NCI-H345 treated with DMSO at 0.1 percent for 48 hours (cell line): ENCODE data around the gene DOCK4.

Experiments
- DNase-seq: peaks from one replicate; lab custom pipeline; 2025; ENCODE audit not compliant: unreplicated experiment; lab: John Stamatoyannopoulos, UW

DOCK4 gene

DNA sequence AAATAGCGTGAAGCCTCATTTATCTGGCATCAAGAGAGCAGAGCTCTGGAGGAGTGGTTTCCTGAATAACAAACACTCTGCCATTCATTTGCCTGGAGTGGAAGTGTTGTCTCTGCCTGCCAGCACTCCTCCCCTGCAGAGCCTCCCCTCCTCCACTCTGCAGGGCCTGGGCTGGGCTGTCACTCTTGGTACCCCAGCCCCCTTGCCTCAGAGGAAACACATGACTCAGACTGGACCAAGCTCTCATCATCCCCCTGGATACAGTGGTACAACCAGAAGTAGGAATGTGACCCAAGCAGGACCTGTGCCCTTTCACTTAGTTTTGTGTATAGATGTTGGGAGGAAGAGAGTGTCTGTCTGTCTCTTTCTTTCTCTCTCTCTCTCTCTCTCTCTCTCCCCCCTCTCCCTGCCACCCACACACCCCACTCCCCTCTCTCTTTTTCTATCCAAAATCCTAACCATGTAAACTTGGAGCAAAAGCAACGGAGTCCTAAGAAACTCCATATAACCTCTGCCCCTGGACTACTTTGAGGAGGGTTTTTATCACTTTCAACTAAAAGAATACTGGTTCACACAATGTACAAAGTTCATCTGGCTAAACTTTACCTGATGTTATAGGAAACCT is 43.9 kb downstream of the DOCK4 start:
- DNase-seq = peak; percentile 79

DNA sequence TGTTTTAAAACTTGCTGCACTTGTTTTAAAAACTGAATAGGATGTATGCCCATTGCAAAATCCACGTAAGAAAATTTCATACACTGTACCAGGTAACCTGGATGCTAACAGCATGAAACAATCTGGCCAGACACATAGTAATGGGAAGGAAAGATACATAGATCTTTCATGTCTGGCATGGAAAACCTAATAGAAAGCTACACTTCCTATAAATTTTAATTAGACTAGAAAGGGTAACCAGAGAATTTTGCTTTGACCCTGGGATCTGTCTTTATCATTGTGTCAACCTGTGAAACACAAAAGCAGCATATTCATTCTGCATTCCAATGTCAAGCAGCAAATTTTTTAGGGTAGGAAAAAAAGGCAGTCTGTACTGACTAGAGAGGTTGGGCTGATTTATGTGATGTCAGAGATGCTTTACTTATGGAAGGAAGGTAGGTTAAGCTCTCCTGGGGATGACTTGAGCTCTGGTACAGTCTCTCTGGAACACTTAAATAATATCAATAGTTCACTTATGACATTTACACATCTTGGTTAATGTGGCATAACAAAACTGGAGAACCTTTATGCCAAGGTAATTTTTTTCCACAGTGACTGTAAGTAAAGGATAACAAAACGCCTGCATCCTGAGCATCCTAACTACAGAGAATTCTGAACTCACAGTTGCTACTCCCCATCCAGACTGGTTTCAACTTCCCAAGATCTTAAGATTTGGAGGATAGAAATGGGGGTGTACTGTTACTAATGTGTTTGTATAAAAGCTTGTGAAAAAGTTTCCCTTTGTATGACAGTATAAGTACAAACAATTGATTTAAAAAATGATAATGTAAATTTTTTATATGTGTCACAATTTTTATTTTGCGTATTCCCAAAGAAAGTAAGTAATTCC is 44.7 kb downstream of the DOCK4 start:
- no peak for DNase-seq

DNA sequence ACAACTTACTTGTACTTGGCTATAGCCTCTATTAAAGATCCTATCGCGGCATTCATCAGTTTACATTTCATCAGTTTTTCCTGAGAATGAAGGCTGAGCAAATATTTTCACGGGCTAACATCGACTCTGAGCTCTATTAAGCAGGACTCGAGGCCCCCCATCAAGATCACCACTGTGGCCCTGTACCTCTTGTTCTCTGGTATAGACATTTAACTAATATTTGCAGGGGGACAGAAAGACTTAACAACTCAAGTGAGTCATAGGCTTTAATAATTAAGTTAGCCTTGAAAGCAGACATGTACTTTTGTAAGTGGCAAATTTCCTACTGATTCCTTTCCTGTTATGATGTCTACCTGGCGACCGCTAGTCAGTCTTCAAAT is 45.4 kb downstream of the DOCK4 start:
- no peak for DNase-seq

DNA sequence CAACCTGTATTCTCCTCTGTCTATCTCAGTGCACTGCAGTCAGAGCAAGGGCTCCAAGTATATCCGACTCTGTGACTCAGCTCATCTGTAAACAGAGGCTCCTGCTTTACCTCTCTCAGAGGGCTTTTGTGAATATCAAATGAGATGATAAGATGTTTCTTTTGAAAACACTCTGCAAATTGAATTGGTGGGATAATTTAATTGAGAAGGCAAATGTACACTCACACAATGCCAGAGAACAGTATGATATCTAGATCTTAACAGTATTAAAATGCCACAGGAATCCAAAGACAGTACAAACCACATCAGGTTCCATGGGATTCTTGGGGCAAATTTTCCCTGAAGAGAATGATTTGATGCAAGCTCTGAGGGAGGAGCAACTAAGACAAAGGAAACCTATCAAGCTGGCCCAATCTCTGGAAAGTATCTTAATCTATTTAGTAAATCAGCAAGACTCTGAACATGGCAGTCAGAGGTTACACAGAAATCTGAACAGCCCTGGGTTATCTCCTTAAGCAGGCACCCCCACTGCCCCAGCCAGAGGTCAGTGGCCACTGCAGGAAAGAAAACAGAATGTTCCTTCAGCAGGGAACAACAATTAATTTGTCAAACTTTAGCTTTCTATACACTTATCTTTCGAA is 45.9 kb downstream of the DOCK4 start:
- no peak for DNase-seq

DNA sequence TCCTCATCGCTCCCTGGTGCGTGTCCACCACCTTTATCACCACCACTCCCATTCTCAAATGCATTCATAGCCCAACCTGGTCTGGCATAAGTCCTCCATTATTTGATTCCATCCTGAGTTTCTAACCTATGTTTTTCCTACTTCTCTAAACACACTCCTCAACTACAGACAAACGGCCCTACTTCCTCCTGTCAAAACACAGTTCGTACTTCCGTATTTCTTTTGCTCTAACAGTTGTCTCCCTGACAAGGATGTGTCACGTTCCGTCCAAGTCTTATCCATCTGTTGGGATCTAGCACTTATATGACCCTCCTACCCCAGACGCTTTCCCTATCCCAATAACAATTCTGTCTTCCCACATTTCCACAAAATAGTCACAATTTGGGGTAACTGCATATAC is 46.8 kb downstream of the DOCK4 start:
- no peak for DNase-seq

DNA sequence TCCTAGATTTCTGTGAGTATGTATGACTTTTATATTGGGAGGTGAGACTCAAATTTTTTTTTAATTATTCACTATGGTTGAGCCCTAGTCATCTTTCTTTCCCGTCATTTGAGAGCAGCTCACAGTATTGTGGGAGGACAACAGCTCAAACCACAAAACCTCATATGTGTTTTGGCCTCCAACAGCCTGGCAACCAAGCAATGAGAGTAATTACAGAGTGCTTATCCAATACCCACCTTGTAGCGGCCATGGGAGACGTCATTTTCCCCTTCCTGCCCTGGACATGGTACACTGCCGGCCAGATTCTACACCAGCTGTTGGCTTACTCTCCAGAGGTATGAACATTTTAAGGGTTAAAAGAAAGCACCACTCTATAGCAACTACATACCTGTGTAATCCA is 49.1 kb downstream of the DOCK4 start:
- DNase-seq = no peak

DNA sequence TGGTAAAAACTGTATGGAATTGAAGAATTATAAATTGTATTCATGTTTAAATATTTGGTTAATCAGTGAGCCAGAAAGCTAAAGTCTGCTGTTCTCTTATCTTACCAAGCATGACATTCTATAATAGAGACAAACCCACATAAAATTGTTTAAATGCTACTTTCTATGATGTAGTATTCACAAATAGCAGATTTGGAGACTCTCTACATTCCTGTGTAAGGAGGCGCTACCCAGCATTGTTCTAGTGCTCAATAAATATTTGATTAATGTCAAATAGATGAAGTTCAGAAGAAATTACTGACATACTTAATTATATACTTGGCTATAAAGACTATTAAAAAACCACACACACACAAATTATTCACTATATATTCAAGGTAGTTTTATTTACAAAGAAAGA is 49.8 kb downstream of the DOCK4 start:
- DNase-seq = no peak

DNA sequence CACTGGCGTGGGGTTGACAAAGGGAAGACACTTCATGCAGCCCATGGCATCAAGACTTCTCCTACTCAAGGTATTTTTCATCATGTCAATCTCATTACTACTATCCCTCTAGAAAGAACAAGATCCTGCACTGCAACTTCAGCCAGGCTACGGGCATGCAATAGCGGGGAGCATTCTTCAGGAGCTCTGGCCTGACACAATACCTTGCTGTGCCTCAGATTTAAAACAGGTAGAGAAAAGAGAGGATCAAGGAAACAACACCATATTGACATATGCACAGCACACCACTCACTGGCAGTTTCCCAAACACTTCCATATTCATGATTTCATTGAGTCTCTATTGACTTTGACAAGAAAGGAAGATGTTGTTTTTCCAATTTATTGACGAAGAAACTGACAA is 51.5 kb downstream of the DOCK4 start:
- DNase-seq = no peak

DNA sequence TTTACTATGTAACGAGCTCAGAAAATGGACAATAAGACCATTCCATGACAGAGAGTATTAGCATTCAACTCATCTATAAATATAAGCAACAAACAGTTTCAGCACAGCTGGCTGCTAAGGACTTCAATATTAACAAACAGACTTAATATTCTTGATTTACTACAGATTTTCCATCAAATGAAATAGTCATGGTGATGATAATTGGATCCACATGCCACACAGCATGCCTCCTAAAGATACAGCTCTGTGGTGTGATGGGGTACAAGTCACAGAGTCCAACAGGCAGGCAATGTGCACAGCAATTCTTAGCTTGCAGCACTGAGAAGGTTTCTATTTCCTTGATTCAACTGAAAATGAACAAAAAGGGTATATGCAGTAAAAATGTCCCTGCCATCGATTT is 54.0 kb downstream of the DOCK4 start:
- DNase-seq = no peak

DNA sequence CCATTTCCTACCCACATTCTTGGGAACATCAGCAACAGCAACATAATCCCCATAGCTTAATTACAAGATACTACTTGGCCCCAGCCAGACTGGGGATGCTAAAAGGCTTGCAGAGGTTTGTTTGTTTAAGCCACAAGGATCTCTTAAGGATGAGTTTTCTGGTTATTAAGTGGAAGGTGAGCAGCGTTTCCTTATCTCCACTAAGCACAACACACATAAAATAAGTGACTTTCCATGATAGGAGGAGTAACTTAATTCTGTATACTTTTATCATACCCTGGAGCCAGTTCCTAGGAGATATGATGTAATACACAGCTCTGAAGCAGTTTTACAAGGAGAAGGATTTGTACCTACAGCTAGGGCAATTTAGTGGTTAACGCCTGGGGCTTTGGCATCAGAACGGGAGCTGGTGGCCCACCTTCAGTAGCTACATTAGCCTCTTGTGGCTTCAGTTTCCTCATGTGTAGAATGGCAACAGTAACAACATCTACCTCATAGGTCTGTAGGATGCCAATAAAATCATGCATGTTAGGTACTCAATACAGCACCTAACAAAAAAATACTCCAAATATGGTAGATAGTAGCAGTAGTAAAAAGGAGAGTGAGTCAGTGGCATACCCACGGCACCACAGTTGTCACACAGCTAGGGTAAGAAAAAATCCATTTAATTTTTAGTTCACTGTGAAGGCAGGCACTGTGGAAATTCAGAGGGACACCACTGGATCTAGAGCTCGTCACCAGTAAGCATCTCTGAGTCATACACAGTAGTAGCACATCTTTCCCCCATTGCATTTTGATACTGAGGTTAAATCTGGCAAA is 55.2 kb downstream of the DOCK4 start:
- DNase-seq = no peak

DNA sequence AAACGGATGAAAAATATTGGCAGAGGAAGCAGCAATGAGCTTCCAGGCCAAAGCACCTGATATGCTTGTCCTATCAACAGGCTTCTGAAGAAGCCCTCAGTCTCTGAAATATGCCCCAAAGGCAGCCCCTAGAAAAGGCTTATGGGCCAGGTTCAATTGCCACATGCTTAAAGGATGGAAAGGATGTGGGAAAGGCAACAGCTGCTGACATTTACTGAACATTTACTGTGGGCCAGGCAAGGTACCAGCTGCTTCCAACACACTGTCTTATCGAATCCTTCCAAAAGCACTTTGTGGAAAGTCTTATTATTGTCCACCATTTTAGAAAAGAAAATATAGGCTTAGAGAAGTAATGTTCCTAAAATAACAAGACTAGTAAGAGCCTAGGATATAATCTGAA is 56.5 kb downstream of the DOCK4 start:
- no peak for DNase-seq

DNA sequence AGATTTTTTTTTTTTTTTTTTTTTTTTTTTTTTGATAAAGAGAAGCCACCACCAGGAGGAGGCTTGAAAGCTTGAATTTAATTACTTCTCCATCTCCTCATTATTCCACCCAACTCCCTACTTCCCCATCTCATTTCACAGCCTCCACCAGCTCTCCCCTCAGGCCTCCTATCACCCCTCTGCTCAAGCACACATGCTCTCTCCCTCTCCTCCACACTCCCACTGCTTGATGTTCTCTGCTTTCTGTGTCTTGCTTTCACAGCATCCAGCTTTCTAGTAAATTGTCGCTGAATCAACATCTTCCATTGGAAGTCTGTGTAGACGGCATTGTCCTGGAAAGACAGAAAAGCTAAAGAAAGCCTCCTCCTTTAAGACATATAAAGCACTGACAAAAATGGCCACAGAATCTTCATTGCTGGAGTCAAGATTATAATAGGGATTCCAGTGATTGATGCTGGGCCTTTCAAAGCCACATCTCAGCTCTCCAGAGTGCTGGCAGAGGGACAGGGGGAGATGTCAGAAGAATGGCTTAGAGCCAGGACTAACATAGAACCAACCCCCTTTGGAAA is 58.3 kb downstream of the DOCK4 start:
- no peak for DNase-seq

DNA sequence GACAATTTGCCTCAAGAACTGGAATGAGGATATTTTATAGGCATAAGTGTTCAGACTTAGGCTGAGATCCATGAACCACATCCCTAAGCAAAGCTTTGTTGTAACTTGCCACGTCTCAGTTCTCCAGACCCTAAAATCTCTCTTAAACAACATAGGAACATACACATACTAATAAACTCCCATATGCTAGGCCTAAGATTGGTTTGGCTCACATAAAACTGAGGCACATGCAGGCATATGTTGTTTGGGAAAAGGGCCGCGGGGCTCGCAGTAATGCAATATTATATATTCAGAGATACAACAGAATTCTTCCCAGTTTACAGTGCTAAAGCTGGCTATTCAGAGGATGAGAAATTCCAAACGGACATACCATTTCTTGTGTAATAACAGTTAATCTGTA is 61.0 kb downstream of the DOCK4 start:
- DNase-seq = no peak

DNA sequence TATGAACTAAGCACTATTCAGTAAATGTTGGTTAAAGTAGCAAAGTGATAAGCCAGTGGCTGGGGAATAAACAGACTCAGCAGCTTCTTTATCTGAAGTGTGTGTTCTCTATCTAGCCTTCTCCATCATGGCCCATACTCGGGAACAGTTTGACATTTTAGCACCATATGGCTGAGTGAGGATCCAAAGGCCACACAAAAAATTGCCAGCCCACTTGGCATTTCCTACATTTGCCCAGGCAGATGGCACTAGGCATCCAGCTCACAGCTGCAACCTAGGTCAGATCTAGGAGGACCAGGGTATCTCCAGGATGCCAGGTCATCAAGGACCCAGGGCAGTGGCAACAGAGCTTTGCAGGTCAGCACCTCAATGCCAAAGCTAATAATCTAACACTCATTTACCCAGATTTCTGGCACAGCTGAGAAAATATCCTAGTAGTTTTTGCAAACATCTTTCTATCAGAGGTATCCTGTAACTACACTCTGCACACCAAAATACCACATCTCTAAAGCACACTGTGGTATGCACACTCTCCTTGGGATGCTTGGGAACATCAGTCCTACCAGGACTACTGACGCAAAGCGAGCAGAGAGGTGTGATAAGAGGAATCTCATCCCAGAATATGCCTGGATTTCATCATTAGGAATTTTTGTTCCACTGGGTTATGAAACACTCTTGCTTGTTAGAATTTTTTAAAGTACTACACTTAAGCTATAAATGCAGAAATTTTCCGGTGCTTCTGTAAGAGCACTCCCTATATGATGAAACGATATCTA is 61.7 kb downstream of the DOCK4 start:
- no peak for DNase-seq

DNA sequence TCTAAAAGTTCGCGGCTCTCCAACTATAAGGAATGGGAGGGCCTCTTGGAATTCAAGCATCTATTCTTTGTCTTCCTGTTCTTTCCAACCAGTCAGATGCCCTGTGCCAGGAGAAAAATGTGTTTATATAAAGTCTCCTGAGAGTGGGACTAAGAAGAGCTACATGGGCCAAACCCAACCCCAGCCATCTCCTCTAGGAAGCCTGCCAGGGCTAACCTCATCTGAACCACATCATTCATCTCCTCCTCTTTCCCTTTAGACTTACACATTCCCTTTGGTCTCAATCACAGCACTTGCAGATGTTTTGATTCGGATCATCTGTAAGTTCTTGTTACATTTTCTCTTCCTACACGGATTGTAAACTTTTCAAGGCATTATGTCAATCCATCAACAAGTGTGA is 62.6 kb downstream of the DOCK4 start:
- DNase-seq = no peak

DNA sequence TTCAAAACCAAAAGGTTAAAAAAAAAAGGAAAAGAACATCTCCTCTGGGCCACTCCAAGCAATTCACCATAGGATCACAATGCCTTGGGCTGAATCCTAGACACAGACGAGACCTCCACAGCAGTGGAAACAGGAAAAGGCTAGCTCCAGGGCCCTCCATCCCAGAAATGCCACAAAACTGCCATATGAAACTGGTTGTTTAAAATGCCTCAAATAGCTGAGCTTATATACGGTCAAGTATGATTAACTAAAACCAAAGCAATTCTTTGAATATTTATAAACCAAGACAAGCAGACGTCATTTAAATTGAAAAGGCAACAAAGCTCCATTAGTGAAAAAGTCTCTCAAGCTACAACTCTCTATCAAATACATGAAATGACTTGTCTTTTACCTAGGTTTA is 63.1 kb downstream of the DOCK4 start:
- DNase-seq = no peak

DNA sequence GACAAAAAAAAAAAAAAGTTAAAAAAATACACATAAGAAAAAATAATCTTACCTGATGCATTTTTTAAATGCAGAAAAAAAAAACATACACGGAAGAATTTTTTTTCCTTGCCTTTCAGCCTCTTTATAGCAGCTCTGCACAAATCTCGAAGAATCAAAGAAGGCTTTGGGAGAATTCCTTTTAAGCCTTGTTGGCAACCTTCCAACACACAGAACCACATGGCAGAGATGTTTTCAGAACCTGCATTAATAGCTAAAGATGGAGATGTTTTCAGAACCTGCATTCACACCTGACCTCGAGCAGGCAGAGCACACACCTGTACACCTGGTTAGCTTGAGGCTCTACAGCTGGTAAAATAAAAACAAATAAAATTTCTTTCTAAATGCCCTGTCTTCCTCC is 65.6 kb downstream of the DOCK4 start:
- DNase-seq = no peak

DNA sequence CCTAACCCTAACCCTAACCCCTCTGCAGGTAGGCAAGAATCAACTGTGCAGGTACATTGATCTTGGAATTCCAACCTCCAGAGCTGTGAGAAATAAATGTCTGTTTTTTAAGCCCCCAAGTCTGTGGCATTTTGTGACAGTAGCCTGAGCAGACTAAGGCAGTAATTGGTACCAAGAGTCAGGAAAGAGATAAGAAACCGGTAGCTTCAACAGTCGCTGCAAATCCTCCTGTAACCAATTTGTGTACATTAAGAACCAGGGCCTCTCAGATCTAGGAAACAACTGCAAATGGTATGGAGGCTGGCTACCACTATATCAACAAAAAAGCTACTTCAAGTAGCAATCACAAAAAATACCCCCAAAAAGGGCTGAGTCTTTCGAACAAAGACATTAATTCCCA is 67.3 kb downstream of the DOCK4 start:
- DNase-seq = no peak

DNA sequence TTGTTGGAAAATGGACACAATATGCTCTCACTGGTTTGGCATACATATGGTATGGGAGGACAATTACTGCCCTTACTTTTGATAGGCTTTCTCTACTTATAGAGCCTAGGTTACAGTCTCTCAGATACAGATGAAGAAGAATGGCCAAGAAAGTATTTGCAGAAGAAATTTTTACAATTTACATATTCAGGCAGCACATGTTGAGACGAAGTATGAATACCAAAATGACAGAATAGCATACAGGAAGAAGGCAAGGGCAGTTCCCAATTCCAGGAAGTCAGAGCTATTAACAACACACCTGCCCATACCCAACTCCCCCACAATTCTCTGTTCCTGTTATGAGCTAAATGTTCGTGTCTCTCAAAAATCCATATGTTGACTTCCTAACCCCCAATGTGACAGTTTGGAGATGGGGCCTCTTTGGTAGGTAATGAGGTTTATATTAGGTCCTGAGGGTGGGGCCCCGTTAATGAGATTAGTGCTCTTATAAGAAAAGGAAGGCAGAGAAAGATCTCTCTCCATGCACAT is 67.8 kb downstream of the DOCK4 start:
- no peak for DNase-seq
